ENCODE results near the gene RMDN2.

DNA sequence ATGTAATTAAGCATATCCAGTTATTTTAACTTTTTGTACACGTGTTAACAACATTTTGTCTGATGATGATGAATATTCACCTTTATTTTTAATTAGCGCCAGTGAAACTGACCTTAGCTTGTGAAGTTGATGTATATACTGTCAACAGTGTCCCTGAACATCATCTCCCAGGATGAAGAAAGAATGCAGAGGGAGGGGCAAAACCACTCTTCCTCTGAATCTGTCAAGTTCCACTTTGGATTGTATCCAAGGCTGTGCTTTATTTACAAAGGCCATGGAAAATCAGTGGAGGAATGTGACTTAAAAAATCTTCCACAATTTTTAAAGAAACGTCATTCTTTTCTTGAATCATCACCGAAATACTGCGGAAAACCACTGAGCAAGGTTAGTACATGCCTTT, 4.5 kb upstream of the RMDN2 start:
- TF ChIP-seq, protein P1, sequence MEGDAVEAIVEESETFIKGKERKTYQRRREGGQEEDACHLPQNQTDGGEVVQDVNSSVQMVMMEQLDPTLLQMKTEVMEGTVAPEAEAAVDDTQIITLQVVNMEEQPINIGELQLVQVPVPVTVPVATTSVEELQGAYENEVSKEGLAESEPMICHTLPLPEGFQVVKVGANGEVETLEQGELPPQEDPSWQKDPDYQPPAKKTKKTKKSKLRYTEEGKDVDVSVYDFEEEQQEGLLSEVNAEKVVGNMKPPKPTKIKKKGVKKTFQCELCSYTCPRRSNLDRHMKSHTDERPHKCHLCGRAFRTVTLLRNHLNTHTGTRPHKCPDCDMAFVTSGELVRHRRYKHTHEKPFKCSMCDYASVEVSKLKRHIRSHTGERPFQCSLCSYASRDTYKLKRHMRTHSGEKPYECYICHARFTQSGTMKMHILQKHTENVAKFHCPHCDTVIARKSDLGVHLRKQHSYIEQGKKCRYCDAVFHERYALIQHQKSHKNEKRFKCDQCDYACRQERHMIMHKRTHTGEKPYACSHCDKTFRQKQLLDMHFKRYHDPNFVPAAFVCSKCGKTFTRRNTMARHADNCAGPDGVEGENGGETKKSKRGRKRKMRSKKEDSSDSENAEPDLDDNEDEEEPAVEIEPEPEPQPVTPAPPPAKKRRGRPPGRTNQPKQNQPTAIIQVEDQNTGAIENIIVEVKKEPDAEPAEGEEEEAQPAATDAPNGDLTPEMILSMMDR (IDR thresholded peaks at IDR 0.05) = no peak
- no peak for TF ChIP-seq EP300 (IDR thresholded peaks at IDR 0.05)
- TF ChIP-seq POLR2A (IDR thresholded peaks at IDR 0.05) = no peak

All from tibial nerve (tissue), 4 donors.